DMS53 treated with DMSO at 0.1 percent for 48 hours (cell line): ENCODE results near the gene ACBD6.

Experiments used
- DNase-seq: peaks from one replicate; lab custom pipeline; 2025; ENCODE audit not compliant: unreplicated experiment; lab: John Stamatoyannopoulos, UW

ACBD6 gene

GRCh38 chr1:180380259-180381183, 121.9 kb downstream of the ACBD6 start:
- DNase-seq: no peak

GRCh38 chr1:180376800-180377199, 125.6 kb downstream of the ACBD6 start:
- no peak for DNase-seq

- DNase-seq: no peak
These were observed 126.1 kb downstream of the ACBD6 start for GRCh38 chr1:180376253-180376652.

- no peak for DNase-seq
These were observed 129.6 kb downstream of the ACBD6 start for GRCh38 chr1:180372728-180373127.

- no peak for DNase-seq
These were observed 131.8 kb downstream of the ACBD6 start for GRCh38 chr1:180370597-180370996.

GRCh38 chr1:180370188-180370587, 132.2 kb downstream of the ACBD6 start:
- no peak for DNase-seq

- DNase-seq: no peak
These were observed 133.3 kb downstream of the ACBD6 start for GRCh38 chr1:180369061-180369460.

GRCh38 chr1:180366371-180367068, 135.9 kb downstream of the ACBD6 start:
- no peak for DNase-seq

GRCh38 chr1:180365039-180365438, 137.3 kb downstream of the ACBD6 start:
- DNase-seq: no peak

- DNase-seq: no peak
These were observed 139.0 kb downstream of the ACBD6 start for GRCh38 chr1:180363246-180363995.

GRCh38 chr1:180360333-180361075, 141.9 kb downstream of the ACBD6 start:
- no peak for DNase-seq

GRCh38 chr1:180358649-180359048, 143.7 kb downstream of the ACBD6 start:
- DNase-seq: no peak

- no peak for DNase-seq
These were observed 148.4 kb downstream of the ACBD6 start for GRCh38 chr1:180353945-180354344.

GRCh38 chr1:180352588-180352987, 149.8 kb downstream of the ACBD6 start:
- no peak for DNase-seq

- DNase-seq: no peak
These were observed 150.4 kb downstream of the ACBD6 start for GRCh38 chr1:180352021-180352420.

GRCh38 chr1:180345148-180345547, 157.2 kb downstream of the ACBD6 start:
- DNase-seq: no peak

GRCh38 chr1:180343921-180344769, 158.2 kb downstream of the ACBD6 start:
- peak; percentile 75 for DNase-seq

- no peak for DNase-seq
These were observed 175.3 kb downstream of the ACBD6 start for GRCh38 chr1:180327089-180327488.

GRCh38 chr1:180312926-180313325, 189.5 kb downstream of the ACBD6 start:
- DNase-seq: no peak
